ENCODE measurements around the gene SLC39A6. TPM values are rescaled to one million over a fixed set of nuclear protein-coding genes. Genes with fewer than 3 reads are reported as not detected.

Gene SLC39A6
- total and polyA plus RNA-seq, 2 experiments from 2014 or later: 48.3 to 59.6 TPM

- DNase-seq (ENCODE audit: low spot score): no peak
- Histone ChIP-seq H3K27me3 (no peaks in the 10 kb centered on the region), H2AFZ (no peak overlapping the region), H3K9me2 (replicated peaks; ENCODE audit: insufficient read depth) (no peaks in the 10 kb centered on the region), H3K36me3 (replicated peaks; ENCODE audit: insufficient read depth, low read depth) (peaks cover 5% of the 10 kb centered on the region), H3K79me2 (peaks cover 6% of the 10 kb centered on the region), H3K4me2 (no peak overlapping the region), H3K4me3 (no peak overlapping the region), H3K4me1 (ENCODE audit: insufficient read depth) (peaks cover 3% of the 10 kb centered on the region), H4K20me1 (ENCODE audit: insufficient read depth, poor library complexity, severe bottlenecking) (no peaks in the 10 kb centered on the region), H3K9me3 (ENCODE audit: low read depth) (no peaks in the 10 kb centered on the region), H3K27ac (peak overlapping the region; percentile 61)
- WGBS (ENCODE audit: low lambda C conversion rate, missing lambda C conversion rate): 70% methylated on average over 5 of the region's 5 CpGs
- TF ChIP-seq CTCF (IDR thresholded peaks at IDR 0.05; ENCODE audit: poor library complexity): no peak
- no peak for TF ChIP-seq EZH2phosphoT487 (IDR thresholded peaks at IDR 0.05; ENCODE audit: low read depth, severe bottlenecking, unreplicated experiment)
- TF ChIP-seq EZH2 (IDR thresholded peaks at IDR 0.05; ENCODE audit: borderline replicate concordance): no peak
Observed at GRCh38 chr18:36158266-36158867, 29.2 kb upstream of the SLC39A6 start.

GRCh38 chr18:36157441-36157840, 28.3 kb upstream of the SLC39A6 start:
- Histone ChIP-seq H3K27me3 (no peaks in the 10 kb centered on the region), H3K4me2 (no peak overlapping the region), H3K9me2 (replicated peaks; ENCODE audit: insufficient read depth) (no peaks in the 10 kb centered on the region), H2AFZ (no peak overlapping the region), H3K79me2 (peaks cover 6% of the 10 kb centered on the region), H3K4me1 (ENCODE audit: insufficient read depth) (peaks cover 3% of the 10 kb centered on the region), H3K4me3 (no peak overlapping the region), H3K9me3 (ENCODE audit: low read depth) (no peaks in the 10 kb centered on the region), H3K36me3 (replicated peaks; ENCODE audit: insufficient read depth, low read depth) (no peaks in the 10 kb centered on the region), H4K20me1 (ENCODE audit: insufficient read depth, poor library complexity, severe bottlenecking) (no peaks in the 10 kb centered on the region), H3K27ac (peak overlapping the region; percentile 61)
- TF ChIP-seq EZH2 (IDR thresholded peaks at IDR 0.05; ENCODE audit: borderline replicate concordance) (no peak), EZH2phosphoT487 (IDR thresholded peaks at IDR 0.05; ENCODE audit: low read depth, severe bottlenecking, unreplicated experiment) (no peak), CTCF (IDR thresholded peaks at IDR 0.05; ENCODE audit: poor library complexity) (no peak)
- no peak for DNase-seq (ENCODE audit: low spot score)

GRCh38 chr18:36155851-36156757, 27.0 kb upstream of the SLC39A6 start:
- no peaks in the 10 kb centered on the region for H3K36me3 ChIP-seq (replicated peaks; ENCODE audit: insufficient read depth, low read depth)
- H3K79me2 ChIP-seq: peaks cover 3% of the 10 kb centered on the region
- no peaks in the 10 kb centered on the region for H3K9me3 ChIP-seq (ENCODE audit: low read depth)
- H4K20me1 ChIP-seq (ENCODE audit: insufficient read depth, poor library complexity, severe bottlenecking): no peaks in the 10 kb centered on the region
- no peak overlapping the region for H2AFZ ChIP-seq
- no peaks in the 10 kb centered on the region for H3K27me3 ChIP-seq
- H3K9me2 ChIP-seq (replicated peaks; ENCODE audit: insufficient read depth): no peaks in the 10 kb centered on the region
- TF ChIP-seq CTCF (IDR thresholded peaks at IDR 0.05; ENCODE audit: poor library complexity): no peak
- no peak for TF ChIP-seq EZH2phosphoT487 (IDR thresholded peaks at IDR 0.05; ENCODE audit: low read depth, severe bottlenecking, unreplicated experiment)
- TF ChIP-seq EZH2 (IDR thresholded peaks at IDR 0.05; ENCODE audit: borderline replicate concordance): no peak
- no peak for DNase-seq (ENCODE audit: low spot score)
- no peak overlapping the region for H3K4me3 ChIP-seq
- H3K4me1 ChIP-seq (ENCODE audit: insufficient read depth): peaks cover 3% of the 10 kb centered on the region
- WGBS (ENCODE audit: low lambda C conversion rate, missing lambda C conversion rate): 90% methylated on average over 7 of the region's 7 CpGs
- peak overlapping the region; percentile 58 for H3K27ac ChIP-seq
- H3K4me2 ChIP-seq: no peak overlapping the region
